GM06990 (cell line): Measurements from ENCODE around the gene SYNGR1.
"Not testable (repeated sequence)": the region's sequence is repeated elsewhere in the genome, so short reads cannot be mapped to it uniquely, and the experiment has no call there.

Source experiments
- DNase-seq: peaks from one replicate; pipeline ENCODE4 v3.0.0-alpha.2; 2011; ENCODE audit not compliant: insufficient read length; ENCODE audit errors: extremely low read depth
- H3K27me3 ChIP-seq: replicated peaks from 2 replicates; pipeline ENCODE4 v1.6.0; 2011; ENCODE audit warnings: low read length; ENCODE audit not compliant: control insufficient read depth, insufficient read depth
- H3K36me3 ChIP-seq: 2 replicates; pipeline ENCODE4 v1.5.1; 2011; ENCODE audit warnings: low read length; ENCODE audit not compliant: control insufficient read depth, insufficient read depth
- H3K4me3 ChIP-seq: replicated peaks from 2 replicates; pipeline ENCODE4 v1.5.1; 2011; ENCODE audit warnings: low read depth, mild to moderate bottlenecking, control low read depth, low read length
- TF ChIP-seq, protein P1 (sequence below): IDR thresholded peaks from 2 replicates; pipeline ENCODE4 v1.5.1; 2011; ENCODE audit warnings: low read length, control low read depth, mild to moderate bottlenecking, inconsistent platforms; ENCODE audit not compliant: insufficient read depth, poor library complexity, severe bottlenecking

Gene SYNGR1

GRCh38 chr22:39336411-39336810 is 13.4 kb upstream of the SYNGR1 start:
- Histone ChIP-seq H3K4me3 (no peak overlapping the region), H3K27me3 (0 out of 2 replicates have a peak, but pooled peaks cover 1% of the 10 kb centered on the region), H3K36me3 (no peaks in the 10 kb centered on the region)
- TF ChIP-seq, protein P1, sequence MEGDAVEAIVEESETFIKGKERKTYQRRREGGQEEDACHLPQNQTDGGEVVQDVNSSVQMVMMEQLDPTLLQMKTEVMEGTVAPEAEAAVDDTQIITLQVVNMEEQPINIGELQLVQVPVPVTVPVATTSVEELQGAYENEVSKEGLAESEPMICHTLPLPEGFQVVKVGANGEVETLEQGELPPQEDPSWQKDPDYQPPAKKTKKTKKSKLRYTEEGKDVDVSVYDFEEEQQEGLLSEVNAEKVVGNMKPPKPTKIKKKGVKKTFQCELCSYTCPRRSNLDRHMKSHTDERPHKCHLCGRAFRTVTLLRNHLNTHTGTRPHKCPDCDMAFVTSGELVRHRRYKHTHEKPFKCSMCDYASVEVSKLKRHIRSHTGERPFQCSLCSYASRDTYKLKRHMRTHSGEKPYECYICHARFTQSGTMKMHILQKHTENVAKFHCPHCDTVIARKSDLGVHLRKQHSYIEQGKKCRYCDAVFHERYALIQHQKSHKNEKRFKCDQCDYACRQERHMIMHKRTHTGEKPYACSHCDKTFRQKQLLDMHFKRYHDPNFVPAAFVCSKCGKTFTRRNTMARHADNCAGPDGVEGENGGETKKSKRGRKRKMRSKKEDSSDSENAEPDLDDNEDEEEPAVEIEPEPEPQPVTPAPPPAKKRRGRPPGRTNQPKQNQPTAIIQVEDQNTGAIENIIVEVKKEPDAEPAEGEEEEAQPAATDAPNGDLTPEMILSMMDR, result no peak
- no peak for DNase-seq

DNA sequence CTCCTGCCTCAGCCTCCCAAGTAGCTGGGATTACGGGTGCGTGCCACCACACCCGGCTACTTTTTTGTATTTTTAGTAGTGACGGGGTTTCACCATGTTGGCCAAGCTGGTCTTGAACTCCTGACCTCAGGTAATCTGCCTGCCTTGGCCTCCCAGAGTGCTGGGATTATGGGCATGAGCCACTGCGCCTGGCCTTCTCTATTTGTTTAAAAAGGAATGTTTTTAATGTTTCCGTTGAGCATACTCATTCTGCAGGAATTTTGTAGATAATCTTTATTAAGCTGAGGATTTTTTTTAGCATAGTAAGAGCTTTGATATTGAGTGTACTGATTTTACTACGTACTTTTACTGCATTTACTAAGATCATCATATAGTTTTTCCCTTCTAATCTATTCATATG is 10.0 kb upstream of the SYNGR1 start:
- not testable (repeated sequence) for DNase-seq, H3K36me3 ChIP-seq, H3K27me3 ChIP-seq, H3K4me3 ChIP-seq

- DNase-seq, result no peak
- H3K4me3 ChIP-seq, result no peak overlapping the region
- TF ChIP-seq, protein P1, result no peak
- H3K27me3 ChIP-seq, result peaks cover 1% of the 10 kb centered on the region; the same call in 1 of the 2 replicates
- H3K36me3 ChIP-seq, result no peaks in the 10 kb centered on the region
These were observed 8.6 kb upstream of the SYNGR1 start for GRCh38 chr22:39341179-39341578.

DNA sequence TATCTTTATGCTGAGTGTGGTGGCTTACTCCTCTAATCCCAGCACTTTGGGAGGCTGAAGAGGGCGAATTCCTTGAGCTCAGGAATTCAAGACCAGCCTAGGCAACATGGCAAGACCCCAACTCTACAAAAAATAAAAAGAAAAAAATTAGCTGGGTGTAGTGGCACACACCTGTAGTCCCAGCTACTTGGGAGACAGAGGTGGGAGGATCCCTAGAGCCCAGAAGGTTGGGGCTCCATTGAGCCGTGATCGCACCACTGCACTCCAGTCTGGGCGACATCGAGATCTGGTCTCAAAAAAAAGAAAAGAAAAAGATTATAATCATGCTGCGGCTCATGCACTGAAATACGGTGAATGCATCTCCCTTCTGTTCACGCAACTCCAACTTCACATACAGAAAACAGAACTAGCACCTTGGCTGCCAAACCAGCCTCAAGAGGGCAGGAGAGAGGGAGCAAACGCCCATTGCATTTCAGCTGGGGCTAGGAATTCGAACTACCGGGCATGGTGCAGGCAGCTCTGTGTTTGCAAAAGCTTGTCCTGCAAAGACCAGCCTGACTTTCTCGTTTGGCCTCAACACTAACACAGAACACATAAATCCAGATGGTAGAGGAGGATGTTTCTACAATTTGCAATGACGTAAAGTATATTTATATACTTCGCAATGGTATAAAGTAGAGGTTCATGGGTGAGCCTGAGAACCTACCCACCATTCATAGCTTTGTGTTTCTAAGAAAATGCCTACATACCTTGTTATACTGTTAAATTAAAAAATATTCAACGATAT is 6.3 kb upstream of the SYNGR1 start:
- TF ChIP-seq, protein P1, result peak; percentile 92
- Histone ChIP-seq H3K27me3 (peaks cover 1% of the 10 kb centered on the region; the same call in 1 of the 2 replicates), H3K4me3 (no peak overlapping the region), H3K36me3 (no peaks in the 10 kb centered on the region)
- DNase-seq, result no peak

DNA sequence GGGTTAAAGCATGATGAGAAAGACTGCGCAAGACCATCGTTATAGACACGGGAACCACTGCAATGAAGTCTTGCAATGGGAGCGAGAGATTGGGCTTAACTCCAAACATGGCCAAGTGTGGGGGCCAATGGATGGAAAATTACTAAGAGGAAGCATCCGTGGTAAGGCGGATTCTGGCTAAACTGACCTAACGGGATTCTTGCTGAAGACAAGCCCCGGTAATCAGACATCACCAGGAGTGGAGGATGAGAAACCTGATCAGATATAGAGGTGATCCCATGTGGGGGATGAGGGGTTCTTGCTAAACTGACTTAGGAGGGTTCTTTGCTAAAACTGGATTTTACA is 5.8 kb upstream of the SYNGR1 start:
- DNase-seq, result no peak
- no peak overlapping the region for H3K4me3 ChIP-seq

GRCh38 chr22:39345231-39345630 is 4.6 kb upstream of the SYNGR1 start:
- DNase-seq, result no peak
- Histone ChIP-seq H3K27me3 (peaks cover 1% of the 10 kb centered on the region; the same call in 1 of the 2 replicates), H3K4me3 (no peak overlapping the region), H3K36me3 (no peaks in the 10 kb centered on the region)
- TF ChIP-seq, protein P1, result no peak

More for the DNA sequence above, 5.8 kb upstream of the SYNGR1 start:
- Histone ChIP-seq H3K36me3 (no peaks in the 10 kb centered on the region), H3K27me3 (peaks cover 1% of the 10 kb centered on the region; the same call in 1 of the 2 replicates)
- TF ChIP-seq, protein P1, result no peak
